OCI-LY7 (cell line): ENCODE results near the gene HELB.

Experiments used
- CTCF ChIP-seq: fragments of 200-600 bp; sonication (generic); conservative IDR thresholded peaks from 2 replicates; pipeline ENCODE4 v1.5.1; 2014; ENCODE audit warnings: mild to moderate bottlenecking, antibody characterized with exemption, low read length, moderate library complexity, mixed read lengths
- EZH2phosphoT487 ChIP-seq: fragments of 200-600 bp; sonication (generic); IDR thresholded peaks from 2 replicates; pipeline ENCODE4 v1.6.1; 2018; ENCODE audit warnings: low read depth, borderline replicate concordance, mild to moderate bottlenecking, mixed run types, antibody characterized with exemption, low read length, moderate library complexity, mixed read lengths

- TF ChIP-seq CTCF = no peak
- TF ChIP-seq EZH2phosphoT487 = no peak
These were observed 29.1 kb upstream of the HELB start for GRCh38 chr12:66273147-66273546.
